Peyer's patch (tissue), 4 donors: ENCODE measurements around the gene NUP214.

Source experiments
- POLR2A ChIP-seq, 2 donors: fragments of 450-650 bp; IDR thresholded peaks; one replicate each; pipeline ENCODE4 v1.5.1; 2017; ENCODE audit warnings: antibody characterized with exemption in 2 of 2, mild to moderate bottlenecking in 2 of 2, moderate library complexity in 2 of 2
- TF ChIP-seq, protein P1 (sequence below), 6 experiments: fragments of 450-650 bp in 4 of 6; fragments of 200-600 bp in 2 of 6; sonication (generic) in 1 of 6; IDR thresholded peaks; one replicate each; pipeline ENCODE4 v1.5.1; 2017 to 2019; ENCODE audit warnings: antibody characterized with exemption in 6 of 6, mild to moderate bottlenecking in 3 of 6, moderate library complexity in 1 of 6

DNA sequence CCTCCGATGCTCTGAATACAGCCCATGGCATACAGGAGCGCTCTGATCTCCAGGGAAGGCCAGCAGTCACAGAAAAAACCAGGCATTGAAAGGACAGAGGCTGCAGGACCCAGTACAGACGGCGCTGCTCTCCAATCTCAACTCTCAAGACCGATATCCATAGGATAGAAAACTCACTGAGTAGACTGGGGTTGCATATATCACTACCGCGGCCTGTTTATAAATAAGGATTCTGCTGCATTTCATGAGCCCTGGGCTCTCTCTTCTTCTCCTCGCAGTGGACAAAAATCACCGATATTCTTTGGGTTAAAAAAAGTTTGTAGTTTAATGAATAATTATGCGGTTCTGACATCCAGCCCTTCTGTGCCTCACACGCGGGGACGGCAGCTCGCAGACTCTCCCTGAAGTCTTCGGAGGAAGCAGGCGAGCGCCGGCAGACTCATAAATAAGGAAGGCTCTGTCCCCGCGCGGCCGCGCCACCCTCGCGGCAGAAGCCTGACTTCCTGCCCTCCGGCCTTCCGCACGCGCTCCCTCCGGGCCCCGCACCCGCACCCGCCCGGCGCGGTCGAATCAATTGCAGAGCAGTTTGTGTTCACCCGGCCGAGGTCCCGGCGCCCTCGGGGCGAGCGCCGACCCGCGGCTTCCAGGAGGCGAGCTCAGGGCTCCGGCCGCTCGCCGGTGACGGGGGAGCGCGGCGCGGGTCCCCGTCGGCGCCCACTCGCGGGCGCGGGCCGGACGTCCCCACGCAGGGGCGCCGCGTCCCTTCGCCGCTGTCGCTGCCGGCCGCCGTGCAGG is 150.9 kb downstream of the NUP214 start, which contains the start of gene FAM78A:
- TF ChIP-seq POLR2A (IDR thresholded peaks at IDR 0.05) = no peak
- TF ChIP-seq, protein P1, sequence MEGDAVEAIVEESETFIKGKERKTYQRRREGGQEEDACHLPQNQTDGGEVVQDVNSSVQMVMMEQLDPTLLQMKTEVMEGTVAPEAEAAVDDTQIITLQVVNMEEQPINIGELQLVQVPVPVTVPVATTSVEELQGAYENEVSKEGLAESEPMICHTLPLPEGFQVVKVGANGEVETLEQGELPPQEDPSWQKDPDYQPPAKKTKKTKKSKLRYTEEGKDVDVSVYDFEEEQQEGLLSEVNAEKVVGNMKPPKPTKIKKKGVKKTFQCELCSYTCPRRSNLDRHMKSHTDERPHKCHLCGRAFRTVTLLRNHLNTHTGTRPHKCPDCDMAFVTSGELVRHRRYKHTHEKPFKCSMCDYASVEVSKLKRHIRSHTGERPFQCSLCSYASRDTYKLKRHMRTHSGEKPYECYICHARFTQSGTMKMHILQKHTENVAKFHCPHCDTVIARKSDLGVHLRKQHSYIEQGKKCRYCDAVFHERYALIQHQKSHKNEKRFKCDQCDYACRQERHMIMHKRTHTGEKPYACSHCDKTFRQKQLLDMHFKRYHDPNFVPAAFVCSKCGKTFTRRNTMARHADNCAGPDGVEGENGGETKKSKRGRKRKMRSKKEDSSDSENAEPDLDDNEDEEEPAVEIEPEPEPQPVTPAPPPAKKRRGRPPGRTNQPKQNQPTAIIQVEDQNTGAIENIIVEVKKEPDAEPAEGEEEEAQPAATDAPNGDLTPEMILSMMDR (IDR thresholded peaks at IDR 0.05) = no peak
